GM21447 (cell line): ENCODE data around the gene IFI6.
"Not testable (repeated sequence)": the region's sequence is repeated elsewhere in the genome, so short reads cannot be mapped to it uniquely, and the experiment has no call there.

ENCODE experiments used
- ATAC-seq: cut with Tn5 transposase; IDR thresholded peaks from one replicate; pipeline ENCODE4 v1.9.1; 2021; ENCODE audit not compliant: unreplicated experiment

Gene IFI6

GRCh38 chr1:27632387-27633297, 39.4 kb downstream of the IFI6 start:
- peak; percentile 42 for ATAC-seq

- ATAC-seq, result peak; percentile 18
Measured at GRCh38 chr1:27630859-27631491, 41.0 kb downstream of the IFI6 start.

- no peak for ATAC-seq
Measured at GRCh38 chr1:27628712-27629111, 43.3 kb downstream of the IFI6 start.

- not testable (repeated sequence) for ATAC-seq
Measured at GRCh38 chr1:27627733-27628132, 44.3 kb downstream of the IFI6 start.

GRCh38 chr1:27627061-27627460, 44.9 kb downstream of the IFI6 start:
- ATAC-seq, result no peak

GRCh38 chr1:27626031-27626935, 45.7 kb downstream of the IFI6 start:
- no peak for ATAC-seq

GRCh38 chr1:27624467-27625178, 47.4 kb downstream of the IFI6 start:
- peak; percentile 29 for ATAC-seq

- no peak for ATAC-seq
Measured at GRCh38 chr1:27623327-27624212, 48.4 kb downstream of the IFI6 start.

- no peak for ATAC-seq
Measured at GRCh38 chr1:27622828-27623227, 49.2 kb downstream of the IFI6 start.

- ATAC-seq, result no peak
Measured at GRCh38 chr1:27621051-27621920, 50.7 kb downstream of the IFI6 start.

GRCh38 chr1:27619782-27620438, 52.1 kb downstream of the IFI6 start:
- not testable (repeated sequence) for ATAC-seq

- no peak for ATAC-seq
Measured at GRCh38 chr1:27618341-27619082, 53.5 kb downstream of the IFI6 start.

- ATAC-seq, result no peak
Measured at GRCh38 chr1:27617420-27617819, 54.6 kb downstream of the IFI6 start.

- no peak for ATAC-seq
Measured at GRCh38 chr1:27616441-27616840, 55.6 kb downstream of the IFI6 start.
